Heart left ventricle (tissue), 13 donors: Measurements from ENCODE around the gene ZSCAN32.

ENCODE experiments used
- CTCF ChIP-seq, 12 donors: fragments of 200-600 bp; sonication (generic) in 4 of 12; IDR thresholded peaks; one replicate each; pipeline versions ENCODE4 v1.5.0 to v1.8.0; 2018 to 2022; ENCODE audit warnings: antibody characterized with exemption in 12 of 12, mild to moderate bottlenecking in 5 of 12
- POLR2A ChIP-seq, 2 donors: fragments of 450-650 bp; IDR thresholded peaks; one replicate each; pipeline ENCODE4 v1.6.1; 2017; ENCODE audit warnings: antibody characterized with exemption in 2 of 2, mild to moderate bottlenecking in 2 of 2, moderate library complexity in 2 of 2
- donor health status: ischemic (EF 13 %, LVEDD 7.1; RV severe dilation, severe dysfunction).
- donor health status: DM: no; HTN: yes; CAD: no.
- donor health status: DM: no; HTN: no; CAD: no.
- donor health status: ischemic (EF 25% LVEDD 6.9; RV normal size, moderate dysfunction).
- donor health status: ischemic (EF 25% LVEDD 5.7; RV mildly dilated, moderate dysfunction).
- donor health status: ischemic (EF 35%, LVEDD 5.7; RV mildly dilated, moderate dysfunction).
- donor health status: nonischemic (EF 11% LVEDD 7.7; RV severe dilation, severe dysfunction).
- donor health status: DM: yes; HTN: yes; CAD: no.
- donor health status: PGD.
- donor health status: ischemic (EF 29% LVEDD 5.4; RV normal size, mild dysfunction).
- donor health status: nonischemic (EF 23%, LVEDD 6.1; RV moderate dilation, normal function).

GRCh38 chr16:3389663-3390338, 11.0 kb downstream of the ZSCAN32 start:
- no peak for TF ChIP-seq CTCF (IDR thresholded peaks at IDR 0.05)
- TF ChIP-seq POLR2A (IDR thresholded peaks at IDR 0.05) = no peak
